DOHH2 (cell line): ENCODE results near the gene IQSEC2.
A peak's percentile ranks its signal among the peaks of the same experiment; 100 is the strongest.

Experiments used
- H3F3A ChIP-seq: fragments of 200-600 bp; sonication (generic), shearing (Covaris generic); 2 replicates; pipeline ENCODE4 v1.6.0; 2016; ENCODE audit warnings: antibody characterized with exemption, mild to moderate bottlenecking; ENCODE audit not compliant: control insufficient read depth, insufficient read depth
- H3K27ac ChIP-seq: fragments of 200-600 bp; sonication (generic); 2 replicates; pipeline ENCODE4 v1.5.1; 2014; ENCODE audit warnings: low read depth, mild to moderate bottlenecking, low read length, moderate library complexity
- H3K27me3 ChIP-seq: fragments of 200-600 bp; sonication (generic); 2 replicates; pipeline ENCODE4 v1.6.1; 2014; ENCODE audit warnings: mild to moderate bottlenecking, low read length, mixed read lengths; ENCODE audit not compliant: control insufficient read depth
- H3K36me3 ChIP-seq: fragments of 200-600 bp; sonication (generic); 2 replicates; pipeline ENCODE4 v1.6.1; 2014; ENCODE audit warnings: mild to moderate bottlenecking, low read length, moderate library complexity, mixed read lengths; ENCODE audit not compliant: control insufficient read depth
- H3K4me1 ChIP-seq: fragments of 200-600 bp; sonication (generic); 2 replicates; pipeline ENCODE4 v1.6.1; 2014; ENCODE audit warnings: mild to moderate bottlenecking, low read length, mixed read lengths; ENCODE audit not compliant: control insufficient read depth
- H3K4me2 ChIP-seq: fragments of 200-600 bp; sonication (generic); 2 replicates; pipeline ENCODE4 v1.6.0; 2014; ENCODE audit warnings: mild to moderate bottlenecking, low read length, moderate library complexity
- H3K4me3 ChIP-seq: fragments of 200-600 bp; sonication (generic); 2 replicates; pipeline ENCODE4 v1.5.1; 2014; ENCODE audit warnings: mild to moderate bottlenecking, low read length, mixed read lengths
- H3K79me2 ChIP-seq: fragments of 200-600 bp; sonication (generic); 2 replicates; pipeline ENCODE4 v1.6.1; 2014; ENCODE audit warnings: mild to moderate bottlenecking, low read length, mixed read lengths; ENCODE audit not compliant: control insufficient read depth
- H3K9me2 ChIP-seq: fragments of 200-600 bp; sonication (generic); replicated peaks from 2 replicates; pipeline ENCODE4 v1.6.1; 2014; ENCODE audit warnings: mild to moderate bottlenecking, low read length, mixed read lengths; ENCODE audit not compliant: control insufficient read depth
- H3K9me3 ChIP-seq: fragments of 200-600 bp; sonication (generic); 2 replicates; pipeline ENCODE4 v1.6.1; 2014; ENCODE audit warnings: antibody characterized with exemption, low read length, mixed read lengths; ENCODE audit not compliant: control insufficient read depth, insufficient read depth
- H4K20me1 ChIP-seq: fragments of 200-600 bp; sonication (generic); 2 replicates; pipeline ENCODE4 v1.6.0; 2014; ENCODE audit warnings: low read depth, mild to moderate bottlenecking, antibody characterized with exemption, low read length, moderate library complexity; ENCODE audit not compliant: control insufficient read depth, insufficient read depth
- CTCF ChIP-seq: fragments of 200-600 bp; sonication (generic); IDR thresholded peaks from one replicate; pipeline ENCODE4 v1.5.1; 2014; ENCODE audit warnings: antibody characterized with exemption, mild to moderate bottlenecking, low read depth, low read length; ENCODE audit not compliant: poor library complexity, severe bottlenecking
- EZH2phosphoT487 ChIP-seq: fragments of 200-600 bp; sonication (generic); IDR thresholded peaks from 2 replicates; pipeline ENCODE4 v1.6.1; 2017; ENCODE audit warnings: borderline replicate concordance, mild to moderate bottlenecking, antibody characterized with exemption, low read length, moderate library complexity, mixed read lengths

The IQSEC2 gene

GRCh38 chrX:53312946-53313727 is 31.8 kb upstream of the IQSEC2 start:
- Histone ChIP-seq H3K79me2 (no peaks in the 10 kb centered on the region), H3F3A (no peaks in the 10 kb centered on the region), H3K4me1 (peaks cover 7% of the 10 kb centered on the region), H3K9me2 (no peaks in the 10 kb centered on the region), H3K27me3 (peaks cover 5% of the 10 kb centered on the region; the same call in 1 of the 2 replicates), H3K4me2 (peak overlapping the region; percentile 19; the same call in 1 of the 2 replicates), H3K36me3 (no peaks in the 10 kb centered on the region), H3K9me3 (no peaks in the 10 kb centered on the region), H3K27ac (no peak overlapping the region), H4K20me1 (no peaks in the 10 kb centered on the region), H3K4me3 (no peak overlapping the region)
- TF ChIP-seq CTCF (peak; percentile 70), EZH2phosphoT487 (no peak)

- Histone ChIP-seq H3K4me1 (peaks cover 7% of the 10 kb centered on the region), H3F3A (no peaks in the 10 kb centered on the region), H3K27ac (no peak overlapping the region), H3K4me2 (no peak overlapping the region), H3K4me3 (no peak overlapping the region), H3K36me3 (no peaks in the 10 kb centered on the region), H3K79me2 (no peaks in the 10 kb centered on the region), H3K9me3 (no peaks in the 10 kb centered on the region), H4K20me1 (no peaks in the 10 kb centered on the region), H3K27me3 (no peaks in the 10 kb centered on the region), H3K9me2 (no peaks in the 10 kb centered on the region)
- TF ChIP-seq CTCF, result no peak
- TF ChIP-seq EZH2phosphoT487, result no peak
Measured at GRCh38 chrX:53309837-53310236, 28.5 kb upstream of the IQSEC2 start.

- Histone ChIP-seq H3K27ac (no peak overlapping the region), H3K9me2 (no peaks in the 10 kb centered on the region), H4K20me1 (no peaks in the 10 kb centered on the region), H3K9me3 (no peaks in the 10 kb centered on the region), H3F3A (no peaks in the 10 kb centered on the region), H3K4me2 (no peak overlapping the region), H3K36me3 (no peaks in the 10 kb centered on the region), H3K4me1 (peaks cover 7% of the 10 kb centered on the region), H3K79me2 (no peaks in the 10 kb centered on the region), H3K4me3 (no peak overlapping the region), H3K27me3 (no peaks in the 10 kb centered on the region)
- TF ChIP-seq EZH2phosphoT487, result no peak
- TF ChIP-seq CTCF, result no peak
Measured at GRCh38 chrX:53308836-53309235, 27.5 kb upstream of the IQSEC2 start.
